Activated CD8-positive, alpha-beta memory T cell treated with anti-CD3 and anti-CD28 coated beads, Interleukin-2, amount 10 ng/mL, durations not matched to agents 7 days and 5 days (primary cell): ENCODE data around the gene DUOXA1. TPM values are rescaled to one million over a fixed set of nuclear protein-coding genes. Genes with fewer than 3 reads are reported as not detected.
"Not testable (repeated sequence)": the region's sequence is repeated elsewhere in the genome, so short reads cannot be mapped to it uniquely, and the experiment has no call there.

Experiments
- ATAC-seq: fragments of 150-1000 bp; cut with Tn5 transposase; one replicate; pipeline ENCODE4 v1.10.0; 2021; ENCODE audit warnings: moderate library complexity
- CTCF ChIA-PET: fragments of 350-600 bp; sonication (Branson Sonifier 250); formaldehyde crosslinking; loops from one replicate; lab custom pipeline; 2021; ENCODE audit warnings: antibody characterized with exemption; lab: Charles Lee
- DNase-seq: peaks from one replicate; pipeline ENCODE4 v3.0.0-alpha.2; 2020
- H3K27ac Mint-ChIP-seq: one replicate; pipeline ENCODE4 v1.8.0; 2021; ENCODE audit warnings: mild to moderate bottlenecking, mixed read lengths
- H3K27me3 Mint-ChIP-seq: one replicate; pipeline ENCODE4 v1.8.0; 2021; ENCODE audit warnings: mixed read lengths
- H3K36me3 Mint-ChIP-seq: one replicate; pipeline ENCODE4 v1.8.0; 2021; ENCODE audit warnings: mild to moderate bottlenecking, mixed read lengths
- H3K4me1 Mint-ChIP-seq: one replicate; pipeline ENCODE4 v1.8.0; 2021; ENCODE audit warnings: mixed read lengths
- H3K4me3 Mint-ChIP-seq: one replicate; pipeline ENCODE4 v1.8.0; 2021; ENCODE audit warnings: mild to moderate bottlenecking, moderate library complexity, mixed read lengths
- H3K9me3 Mint-ChIP-seq: one replicate; pipeline ENCODE4 v1.8.0; 2022; ENCODE audit warnings: low read depth, mixed read lengths
- total RNA-seq, 2 experiments: library from RNA; stranded (reverse); gene quantifications; one replicate each; pipeline ENCODE4 v1.2.3, GENCODE V29; 2021

The DUOXA1 gene
- total RNA-seq, 2 experiments from 2014 or later, result not detected

- Mint-ChIP-seq H3K36me3 (no peaks in the 10 kb centered on the region), H3K27me3 (peaks cover 36% of the 10 kb centered on the region), H3K9me3 (no peaks in the 10 kb centered on the region), H3K4me3 (no peak overlapping the region), H3K4me1 (no peaks in the 10 kb centered on the region), H3K27ac (no peak overlapping the region)
- CTCF ChIA-PET, result no interaction called here
- DNase-seq (no peak), ATAC-seq (no peak)
Observed at GRCh38 chr15:45083223-45083622, 46.5 kb downstream of the DUOXA1 start.

GRCh38 chr15:45082412-45082811 is 47.3 kb downstream of the DUOXA1 start:
- H3K27ac Mint-ChIP-seq, H3K9me3 Mint-ChIP-seq, DNase-seq, CTCF ChIA-PET, H3K4me1 Mint-ChIP-seq, H3K4me3 Mint-ChIP-seq, ATAC-seq, H3K36me3 Mint-ChIP-seq: not testable (repeated sequence)
- H3K27me3 Mint-ChIP-seq, result peaks cover 30% of the 10 kb centered on the region

- H3K27me3 Mint-ChIP-seq, result peaks cover 23% of the 10 kb centered on the region
- H3K4me3 Mint-ChIP-seq, H3K4me1 Mint-ChIP-seq, H3K9me3 Mint-ChIP-seq, H3K27ac Mint-ChIP-seq, CTCF ChIA-PET, DNase-seq, ATAC-seq, H3K36me3 Mint-ChIP-seq: not testable (repeated sequence)
Observed at GRCh38 chr15:45080593-45080992, 49.1 kb downstream of the DUOXA1 start.

GRCh38 chr15:45079628-45080246 is 49.9 kb downstream of the DUOXA1 start:
- H3K27me3 Mint-ChIP-seq, result peaks cover 16% of the 10 kb centered on the region
- H3K27ac Mint-ChIP-seq, H3K36me3 Mint-ChIP-seq, H3K9me3 Mint-ChIP-seq, DNase-seq, H3K4me3 Mint-ChIP-seq, CTCF ChIA-PET, ATAC-seq, H3K4me1 Mint-ChIP-seq: not testable (repeated sequence)

GRCh38 chr15:45079201-45079600 is 50.5 kb downstream of the DUOXA1 start:
- H3K4me3 Mint-ChIP-seq, H3K4me1 Mint-ChIP-seq, DNase-seq, H3K9me3 Mint-ChIP-seq, H3K36me3 Mint-ChIP-seq, CTCF ChIA-PET, ATAC-seq, H3K27ac Mint-ChIP-seq: not testable (repeated sequence)
- peaks cover 11% of the 10 kb centered on the region for H3K27me3 Mint-ChIP-seq

- H3K9me3 Mint-ChIP-seq, H3K27ac Mint-ChIP-seq, H3K4me1 Mint-ChIP-seq, CTCF ChIA-PET, H3K36me3 Mint-ChIP-seq, ATAC-seq, H3K27me3 Mint-ChIP-seq, H3K4me3 Mint-ChIP-seq, DNase-seq: not testable (repeated sequence)
Observed at GRCh38 chr15:45077391-45077790, 52.3 kb downstream of the DUOXA1 start.

GRCh38 chr15:45075440-45076320 is 54.0 kb downstream of the DUOXA1 start:
- H3K4me1 Mint-ChIP-seq, CTCF ChIA-PET, H3K36me3 Mint-ChIP-seq, H3K27me3 Mint-ChIP-seq, DNase-seq, H3K27ac Mint-ChIP-seq, H3K9me3 Mint-ChIP-seq, ATAC-seq, H3K4me3 Mint-ChIP-seq: not testable (repeated sequence)

GRCh38 chr15:45073602-45074001 is 56.1 kb downstream of the DUOXA1 start:
- H3K9me3 Mint-ChIP-seq, CTCF ChIA-PET, DNase-seq, H3K27ac Mint-ChIP-seq, H3K4me3 Mint-ChIP-seq, H3K27me3 Mint-ChIP-seq, H3K4me1 Mint-ChIP-seq, ATAC-seq, H3K36me3 Mint-ChIP-seq: not testable (repeated sequence)

- H3K27me3 Mint-ChIP-seq, CTCF ChIA-PET, H3K4me3 Mint-ChIP-seq, H3K27ac Mint-ChIP-seq, H3K9me3 Mint-ChIP-seq, H3K4me1 Mint-ChIP-seq, ATAC-seq, H3K36me3 Mint-ChIP-seq, DNase-seq: not testable (repeated sequence)
Observed at GRCh38 chr15:45069942-45070360, 59.7 kb downstream of the DUOXA1 start.

Other genes with a start within 250 kb of the DUOXA1 start
- gene TERB2, start 173.2 kb downstream of the DUOXA1 start, total RNA-seq, result not detected
- gene SORD, start 106.7 kb downstream of the DUOXA1 start, total RNA-seq, result 10 to 100 TPM in 1 of 2 experiments, 1 to 10 TPM in 1; 7.8 to 10.7 TPM
- not detected for gene DUOX2, start 15.7 kb downstream of the DUOXA1 start, total RNA-seq
- not detected for gene DUOXA2, start 15.6 kb downstream of the DUOXA1 start, total RNA-seq
- gene DUOX1, start 115 bp upstream of the DUOXA1 start, total RNA-seq, result under 1 TPM in 1 of 2 experiments, not detected in 1; 0.07 TPM
- 1 to 10 TPM; 2.2 to 4.5 TPM for gene SHF, start 58.1 kb upstream of the DUOXA1 start, total RNA-seq
- gene SLC28A2, start 122.4 kb upstream of the DUOXA1 start, total RNA-seq, result not detected
- 1 to 10 TPM; 2.0 to 2.7 TPM for gene GATM, start 248.7 kb upstream of the DUOXA1 start, total RNA-seq